GM23248 (cell line): ENCODE data around the gene NDUFB6. TPM values are rescaled to one million over a fixed set of nuclear protein-coding genes. Genes with fewer than 3 reads are reported as not detected.
"Not testable (repeated sequence)": the region's sequence is repeated elsewhere in the genome, so short reads cannot be mapped to it uniquely, and the experiment has no call there.

ENCODE experiments used
- DNase-seq: peaks from one replicate; pipeline ENCODE4 v3.0.0-alpha.2; 2015
- H2AFZ ChIP-seq: fragments of 200-600 bp; sonication (generic); 2 replicates; pipeline ENCODE4 v1.6.1; 2016; ENCODE audit warnings: antibody characterized with exemption
- H3F3A ChIP-seq: fragments of 200-600 bp; sonication (generic); 2 replicates; pipeline ENCODE4 v1.6.1; 2016; ENCODE audit warnings: mild to moderate bottlenecking, antibody characterized with exemption, mixed run types; ENCODE audit not compliant: insufficient read depth
- H3K27ac ChIP-seq: fragments of 200-600 bp; sonication (generic); 2 replicates; pipeline ENCODE4 v1.5.1; 2016; ENCODE audit warnings: mild to moderate bottlenecking
- H3K27me3 ChIP-seq: fragments of 200-600 bp; sonication (generic); replicated peaks from 2 replicates; pipeline ENCODE4 v1.6.1; 2016; ENCODE audit warnings: mild to moderate bottlenecking; ENCODE audit not compliant: insufficient read depth
- H3K36me3 ChIP-seq: fragments of 200-600 bp; sonication (generic); 2 replicates; pipeline ENCODE4 v1.6.1; 2016; ENCODE audit warnings: low read depth, mild to moderate bottlenecking
- H3K4me1 ChIP-seq: fragments of 200-600 bp; sonication (generic); 2 replicates; pipeline ENCODE4 v1.6.1; 2016; ENCODE audit warnings: mild to moderate bottlenecking; ENCODE audit not compliant: insufficient read depth
- H3K4me2 ChIP-seq: fragments of 200-600 bp; sonication (generic); one replicate; pipeline ENCODE4 v1.6.1; 2016; ENCODE audit warnings: mild to moderate bottlenecking; ENCODE audit not compliant: unreplicated experiment
- H3K4me3 ChIP-seq: fragments of 200-600 bp; sonication (generic); 2 replicates; pipeline ENCODE4 v1.5.1; 2016; ENCODE audit warnings: mild to moderate bottlenecking
- H3K79me2 ChIP-seq: fragments of 200-600 bp; sonication (generic); 2 replicates; pipeline ENCODE4 v1.6.1; 2016; ENCODE audit warnings: mild to moderate bottlenecking; ENCODE audit not compliant: insufficient read depth
- H3K9ac ChIP-seq: fragments of 200-600 bp; sonication (generic); 2 replicates; pipeline ENCODE4 v1.6.1; 2016; ENCODE audit warnings: mild to moderate bottlenecking
- H3K9me2 ChIP-seq: fragments of 200-600 bp; sonication (generic); 2 replicates; pipeline ENCODE4 v1.6.1; 2016; ENCODE audit warnings: mixed run types, mild to moderate bottlenecking, moderate library complexity; ENCODE audit not compliant: insufficient read depth
- H3K9me3 ChIP-seq: fragments of 200-600 bp; sonication (generic); one replicate; pipeline ENCODE4 v1.6.1; 2017; ENCODE audit warnings: low read depth
- H4K20me1 ChIP-seq: fragments of 200-600 bp; sonication (generic); 2 replicates; pipeline ENCODE4 v1.6.0; 2016; ENCODE audit not compliant: insufficient read depth
- EZH2 ChIP-seq: fragments of 200-600 bp; sonication (generic); IDR thresholded peaks from 2 replicates; pipeline ENCODE4 v1.6.1; 2018; ENCODE audit warnings: antibody characterized with exemption, mild to moderate bottlenecking; ENCODE audit not compliant: insufficient read depth, poor library complexity, severe bottlenecking
- EZH2phosphoT487 ChIP-seq: fragments of 200-600 bp; sonication (generic); IDR thresholded peaks from 2 replicates; pipeline ENCODE4 v1.6.1; 2018; ENCODE audit warnings: antibody characterized with exemption, moderate library complexity, mild to moderate bottlenecking, low read depth; ENCODE audit not compliant: insufficient read depth
- WGBS, 2 experiments: methylation state at CpG; one replicate each; pipeline ENCODE4 v1.1.6; 2015 to 2017; ENCODE audit warnings: low lambda C conversion rate in 2 of 2, low coverage in 1 of 2; ENCODE audit errors: missing lambda C conversion rate in 2 of 2; 5-methylcytosine and 5-hydroxymethylcytosine counted together
- in situ Hi-C: fragments of 300-500 bp; cut with MboI; formaldehyde crosslinking; loops from 2 replicates; pipeline ENCODE4 v1.15.0; 2020
- polyA plus RNA-seq: library from polyadenylated mRNA; unstranded; fragments of >200 nt; fragmentation: Nextera tagmentation; extraction: Ambion mirVana; gene quantifications from 2 replicates; pipeline ENCODE4 v1.2.1, GENCODE V29; 2016
- total RNA-seq: library from RNA; depleted of rRNA; stranded (reverse); fragments of >200 nt; shearing (Covaris generic); gene quantifications from 2 replicates; pipeline ENCODE4 v1.2.3, GENCODE V29; 2014

NDUFB6 gene
- total and polyA plus RNA-seq, 2 experiments from 2014 or later = 31.8 to 172 TPM

- WGBS, 2 experiments = 1 to 4% methylated on average over 10 of the region's 10 CpGs
- in situ Hi-C loops = no loop called here
- H2AFZ ChIP-seq = peak overlapping the region; percentile 87
Observed at GRCh38 chr9:32550150-32550561, 22.8 kb downstream of the NDUFB6 start.

GRCh38 chr9:32548213-32548612, 24.7 kb downstream of the NDUFB6 start:
- H2AFZ ChIP-seq, H3K4me3 ChIP-seq, H3K4me1 ChIP-seq, DNase-seq, H3K9ac ChIP-seq, H3K36me3 ChIP-seq, H3K4me2 ChIP-seq, H3K9me2 ChIP-seq, in situ Hi-C loops, H4K20me1 ChIP-seq, H3K27me3 ChIP-seq, H3K9me3 ChIP-seq, H3K27ac ChIP-seq: not testable (repeated sequence)
- Histone ChIP-seq H3K79me2 (peaks cover 90% of the 10 kb centered on the region), H3F3A (peaks cover 21% of the 10 kb centered on the region)
- WGBS, 2 experiments = 96 to 98% methylated on average over 20 of the region's 20 CpGs

More at GRCh38 chr9:32550150-32550561, 22.8 kb downstream of the NDUFB6 start:
- Histone ChIP-seq H3K4me1 (peaks cover 14% of the 10 kb centered on the region; the same call in 1 of the 2 replicates), H3K4me3 (peak overlapping the region; percentile 88), H3K9me3 (no peaks in the 10 kb centered on the region), H3K79me2 (peaks cover 89% of the 10 kb centered on the region), H3K27me3 (no peaks in the 10 kb centered on the region), H3K27ac (peak overlapping the region; percentile 98), H4K20me1 (peaks cover 5% of the 10 kb centered on the region; the same call in 1 of the 2 replicates), H3K9me2 (no peaks in the 10 kb centered on the region), H3F3A (peaks cover 29% of the 10 kb centered on the region), H3K36me3 (peaks cover 3% of the 10 kb centered on the region; the same call in 1 of the 2 replicates), H3K9ac (peak overlapping the region; percentile 97), H3K4me2 (peak overlapping the region; percentile 94)
- peak; percentile 66 for DNase-seq
- TF ChIP-seq EZH2 (no peak), EZH2phosphoT487 (no peak)

GRCh38 chr9:32545884-32546283, 27.1 kb downstream of the NDUFB6 start:
- H3K4me2 ChIP-seq = no peak overlapping the region
- peaks cover 100% of the 10 kb centered on the region for H3K79me2 ChIP-seq
- H3K36me3 ChIP-seq = peaks cover 27% of the 10 kb centered on the region
- no peaks in the 10 kb centered on the region for H3K9me3 ChIP-seq
- H3K27ac ChIP-seq = no peak overlapping the region
- in situ Hi-C loops = no loop called here
- H2AFZ ChIP-seq = no peak overlapping the region
- DNase-seq = no peak
- H3K9ac ChIP-seq = no peak overlapping the region
- TF ChIP-seq EZH2phosphoT487 (no peak), EZH2 (no peak)
- no peaks in the 10 kb centered on the region for H3K9me2 ChIP-seq
- no peaks in the 10 kb centered on the region for H3K27me3 ChIP-seq
- peaks cover 9% of the 10 kb centered on the region; the same call in 1 of the 2 replicates for H3K4me1 ChIP-seq
- WGBS, 2 experiments = 95% methylated on average over 1 of the region's 1 CpG
- peaks cover 11% of the 10 kb centered on the region; the same call in 1 of the 2 replicates for H4K20me1 ChIP-seq
- no peak overlapping the region for H3K4me3 ChIP-seq
- H3F3A ChIP-seq = peaks cover 6% of the 10 kb centered on the region; the same call in 1 of the 2 replicates

DNA sequence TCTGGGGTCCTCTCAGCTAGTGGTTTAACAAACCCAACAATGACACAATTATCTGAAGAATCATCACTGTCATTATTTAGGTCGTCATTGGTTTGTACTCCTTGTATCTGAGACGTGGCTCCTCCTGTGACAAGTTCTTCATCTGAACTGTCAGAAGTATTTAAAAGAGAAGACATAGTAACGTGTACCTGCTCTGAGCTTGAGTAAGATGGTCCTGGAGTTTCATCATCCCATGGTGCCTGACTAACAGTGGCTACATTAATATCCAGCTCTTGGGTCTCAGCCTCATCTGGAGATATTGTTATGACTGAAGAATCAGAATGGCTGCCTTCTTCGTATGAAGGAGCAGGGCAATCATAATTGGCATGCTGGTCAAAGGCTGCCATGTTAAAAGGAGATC, 29.9 kb downstream of the NDUFB6 start:
- H3K4me3 ChIP-seq = no peak overlapping the region
- in situ Hi-C loops = no loop called here
- H3K27ac ChIP-seq = no peak overlapping the region
- no peak for DNase-seq
- H4K20me1 ChIP-seq = peaks cover 11% of the 10 kb centered on the region; the same call in 1 of the 2 replicates
- peaks cover 34% of the 10 kb centered on the region for H3K36me3 ChIP-seq
- no peaks in the 10 kb centered on the region for H3K4me1 ChIP-seq
- no peak overlapping the region for H2AFZ ChIP-seq
- no peaks in the 10 kb centered on the region for H3K9me3 ChIP-seq
- TF ChIP-seq EZH2phosphoT487 (no peak), EZH2 (no peak)
- H3K27me3 ChIP-seq = no peaks in the 10 kb centered on the region
- 97 to 98% methylated on average over 4 of the region's 4 CpGs for WGBS, 2 experiments
- H3K9ac ChIP-seq = no peak overlapping the region
- H3K79me2 ChIP-seq = peaks cover 98% of the 10 kb centered on the region
- no peak overlapping the region for H3K4me2 ChIP-seq
- H3K9me2 ChIP-seq = no peaks in the 10 kb centered on the region
- no peaks in the 10 kb centered on the region for H3F3A ChIP-seq

- H3F3A ChIP-seq = peaks cover 17% of the 10 kb centered on the region; the same call in 1 of the 2 replicates
- H4K20me1 ChIP-seq = no peaks in the 10 kb centered on the region
- no peak overlapping the region for H3K9ac ChIP-seq
- peaks cover 5% of the 10 kb centered on the region; the same call in 1 of the 2 replicates for H3K36me3 ChIP-seq
- H3K27ac ChIP-seq = no peak overlapping the region
- TF ChIP-seq EZH2phosphoT487 = no peak
- no peak for TF ChIP-seq EZH2
- no peak overlapping the region for H3K4me2 ChIP-seq
- H3K79me2 ChIP-seq = peaks cover 15% of the 10 kb centered on the region; the same call in 1 of the 2 replicates
- H3K27me3 ChIP-seq = no peaks in the 10 kb centered on the region
- 93 to 98% methylated on average over 4 of the region's 4 CpGs for WGBS, 2 experiments
- no peak overlapping the region for H3K4me3 ChIP-seq
- no peak overlapping the region for H2AFZ ChIP-seq
- no peaks in the 10 kb centered on the region for H3K4me1 ChIP-seq
- in situ Hi-C loops = no loop called here
- no peak for DNase-seq
- no peaks in the 10 kb centered on the region for H3K9me2 ChIP-seq
- no peaks in the 10 kb centered on the region for H3K9me3 ChIP-seq
Observed at GRCh38 chr9:32533816-32534215, 39.1 kb downstream of the NDUFB6 start.
